Measurements from ENCODE around the gene RPS6KA3.

- TF ChIP-seq GABPA (IDR thresholded peaks at IDR 0.05; ENCODE audit: low read depth) (no peak), RFX5 (IDR thresholded peaks at IDR 0.05; ENCODE audit: low read length) (no peak), JUND (IDR thresholded peaks at IDR 0.05) (peak; percentile 76), EP300 (IDR thresholded peaks at IDR 0.05; ENCODE audit: borderline replicate concordance in 1 of 2, low read depth in 1 of 2, low read length in 1 of 2) (0 out of 4 replicates have a peak, but pooled peaks of 1 of the 2 experiments have one; percentile 44), REST (IDR thresholded peaks at IDR 0.05; ENCODE audit: low read depth, low read length) (no peak), EZH2phosphoT487 (IDR thresholded peaks at IDR 0.05; ENCODE audit: borderline replicate concordance, low read depth) (no peak), SIN3A (IDR thresholded peaks at IDR 0.05; ENCODE audit: borderline replicate concordance, low read depth, low read length) (no peak), TAF1 (IDR thresholded peaks at IDR 0.05; ENCODE audit: borderline replicate concordance, low read depth, low read length) (no peak), RCOR1 (IDR thresholded peaks at IDR 0.05; ENCODE audit: low read length) (no peak), TEAD4 (IDR thresholded peaks at IDR 0.05; ENCODE audit: borderline replicate concordance, insufficient read depth) (peak; percentile 61; the same call in 1 of the 2 replicates)
- TF ChIP-seq, protein P1, sequence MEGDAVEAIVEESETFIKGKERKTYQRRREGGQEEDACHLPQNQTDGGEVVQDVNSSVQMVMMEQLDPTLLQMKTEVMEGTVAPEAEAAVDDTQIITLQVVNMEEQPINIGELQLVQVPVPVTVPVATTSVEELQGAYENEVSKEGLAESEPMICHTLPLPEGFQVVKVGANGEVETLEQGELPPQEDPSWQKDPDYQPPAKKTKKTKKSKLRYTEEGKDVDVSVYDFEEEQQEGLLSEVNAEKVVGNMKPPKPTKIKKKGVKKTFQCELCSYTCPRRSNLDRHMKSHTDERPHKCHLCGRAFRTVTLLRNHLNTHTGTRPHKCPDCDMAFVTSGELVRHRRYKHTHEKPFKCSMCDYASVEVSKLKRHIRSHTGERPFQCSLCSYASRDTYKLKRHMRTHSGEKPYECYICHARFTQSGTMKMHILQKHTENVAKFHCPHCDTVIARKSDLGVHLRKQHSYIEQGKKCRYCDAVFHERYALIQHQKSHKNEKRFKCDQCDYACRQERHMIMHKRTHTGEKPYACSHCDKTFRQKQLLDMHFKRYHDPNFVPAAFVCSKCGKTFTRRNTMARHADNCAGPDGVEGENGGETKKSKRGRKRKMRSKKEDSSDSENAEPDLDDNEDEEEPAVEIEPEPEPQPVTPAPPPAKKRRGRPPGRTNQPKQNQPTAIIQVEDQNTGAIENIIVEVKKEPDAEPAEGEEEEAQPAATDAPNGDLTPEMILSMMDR (IDR thresholded peaks at IDR 0.05), result no peak
These were observed 3.2 kb downstream of the RPS6KA3 start for GRCh38 chrX:20263474-20263873.

Measured in SK-N-SH (cell line).